Left lung (tissue), 10 donors: Measurements from ENCODE around the gene AARS2. TPM values are rescaled to one million over a fixed set of nuclear protein-coding genes. Genes with fewer than 3 reads are reported as not detected.

Source experiments
- ATAC-seq: fragments of 200-7000 bp; cut with Tn5 transposase; one replicate; pipeline ENCODE4 v1.9.1; 2020; ENCODE audit warnings: moderate library complexity
- DNase-seq, 4 donors: peaks; one replicate each; pipeline ENCODE4 v3.0.0-alpha.2; 2013 to 2020
- H3K27ac ChIP-seq, 2 donors: fragments of 200-600 bp; sonication (generic) in 1 of 2; one replicate each; pipeline versions ENCODE4 v1.5.0 to v1.8.0; 2020 to 2021
- H3K27me3 ChIP-seq, 2 donors: fragments of 200-600 bp; sonication (generic) in 1 of 2; one replicate each; pipeline versions ENCODE4 v1.5.0 to v1.8.0; 2020 to 2021
- H3K36me3 ChIP-seq, 2 donors: fragments of 200-600 bp; sonication (generic) in 1 of 2; one replicate each; pipeline versions ENCODE4 v1.5.0 to v1.8.0; 2020 to 2021
- H3K4me1 ChIP-seq, 2 donors: fragments of 200-600 bp; one replicate each; pipeline ENCODE4 v1.8.0; 2021
- H3K4me3 ChIP-seq, 2 donors: fragments of 200-600 bp; sonication (generic) in 1 of 2; one replicate each; pipeline versions ENCODE4 v1.5.0 to v1.8.0; 2020 to 2021; ENCODE audit warnings: mild to moderate bottlenecking in 1 of 2
- H3K9me3 ChIP-seq, 2 donors: fragments of 200-600 bp; sonication (generic) in 1 of 2; one replicate each; pipeline versions ENCODE4 v1.5.0 to v1.8.0; 2020 to 2021
- CTCF ChIP-seq, 2 donors: fragments of 200-600 bp; sonication (generic) in 1 of 2; IDR thresholded peaks; one replicate each; pipeline versions ENCODE4 v1.5.0 to v1.8.0; 2021; ENCODE audit warnings: antibody characterized with exemption in 2 of 2
- intact Hi-C, 2 donors: fragments of 100-400 bp; cut with DNase I; formaldehyde crosslinking; loops; one replicate each; pipeline versions ENCODE4 v1.11.2 to v1.14.2; 2022
- polyA plus RNA-seq, 6 donors: library from polyadenylated mRNA; unstranded; fragments of 120-200 nt; gene quantifications; one replicate each; pipeline ENCODE4 v1.2.1, GENCODE V29; 2013; ENCODE audit not compliant: insufficient read length in 6 of 6
- total RNA-seq, 2 donors: library from RNA; stranded (reverse); fragmentation: NEBNext Ultra II Directional; extraction: Animal tissue kit (Norgen Biotek cat#: 25700); gene quantifications; one replicate each; pipeline ENCODE4 v1.2.1, GENCODE V29; 2021
- donor health status: DM: no; HTN: yes; CAD: no.
- donor health status: DM: no; HTN: no; CAD: no.

AARS2 gene
- total and polyA plus RNA-seq, 8 donors, result 10.8 to 18.8 (median 16.2) TPM

- ATAC-seq (no peak), DNase-seq (no peak)
- Histone ChIP-seq H3K4me1 (peaks cover 8 to 14% of the 10 kb centered on the region in 2 donors), H3K4me3 (no peak overlapping the region), H3K9me3 (no peaks in the 10 kb centered on the region), H3K27me3 (no peaks in the 10 kb centered on the region), H3K36me3 (peaks cover 0 to 65% of the 10 kb centered on the region in 2 donors), H3K27ac (no peak overlapping the region)
- no peak for TF ChIP-seq CTCF (IDR thresholded peaks at IDR 0.05)
- intact Hi-C loops, result no loop called here
Measured at GRCh38 chr6:44310241-44310640, 2.9 kb downstream of the AARS2 start.

GRCh38 chr6:44309631-44310030, 3.5 kb downstream of the AARS2 start:
- no peak overlapping the region for H3K27ac ChIP-seq
- H3K4me3 ChIP-seq, result no peak overlapping the region
- H3K9me3 ChIP-seq, result no peaks in the 10 kb centered on the region
- peaks cover 8 to 14% of the 10 kb centered on the region in 2 donors for H3K4me1 ChIP-seq
- peaks cover 0 to 71% of the 10 kb centered on the region in 2 donors for H3K36me3 ChIP-seq
- DNase-seq, result no peak
- H3K27me3 ChIP-seq, result no peaks in the 10 kb centered on the region
- ATAC-seq, result no peak
- intact Hi-C loops, result no loop called here
- no peak for TF ChIP-seq CTCF (IDR thresholded peaks at IDR 0.05)

GRCh38 chr6:44309092-44309491, 4.1 kb downstream of the AARS2 start:
- intact Hi-C loops, result no loop called here
- DNase-seq (no peak), ATAC-seq (no peak)
- Histone ChIP-seq H3K27me3 (no peaks in the 10 kb centered on the region), H3K36me3 (peaks cover 0 to 77% of the 10 kb centered on the region in 2 donors), H3K4me1 (peaks cover 8 to 14% of the 10 kb centered on the region in 2 donors), H3K4me3 (no peak overlapping the region), H3K9me3 (no peaks in the 10 kb centered on the region), H3K27ac (no peak overlapping the region)
- TF ChIP-seq CTCF (IDR thresholded peaks at IDR 0.05), result no peak

- no peak for ATAC-seq
- Histone ChIP-seq H3K27ac (no peak overlapping the region), H3K4me1 (peaks cover 4 to 8% of the 10 kb centered on the region in 2 donors), H3K4me3 (no peak overlapping the region), H3K9me3 (no peaks in the 10 kb centered on the region), H3K36me3 (peaks cover 0 to 95% of the 10 kb centered on the region in 2 donors), H3K27me3 (no peaks in the 10 kb centered on the region)
- intact Hi-C loops, result no loop called here
- no peak for TF ChIP-seq CTCF (IDR thresholded peaks at IDR 0.05)
- DNase-seq, result no peak
Measured at GRCh38 chr6:44307217-44307616, 5.9 kb downstream of the AARS2 start.

GRCh38 chr6:44306710-44307109, 6.4 kb downstream of the AARS2 start:
- Histone ChIP-seq H3K4me1 (peaks cover 0 to 3% of the 10 kb centered on the region in 2 donors), H3K4me3 (no peak overlapping the region), H3K9me3 (no peaks in the 10 kb centered on the region), H3K36me3 (peaks cover 0 to 100% of the 10 kb centered on the region in 2 donors), H3K27ac (no peak overlapping the region), H3K27me3 (no peaks in the 10 kb centered on the region)
- intact Hi-C loops, result no loop called here
- ATAC-seq (no peak), DNase-seq (no peak)
- TF ChIP-seq CTCF (IDR thresholded peaks at IDR 0.05), result no peak
